Spleen (tissue), 11 donors: ENCODE measurements around the gene C9orf72. TPM values are rescaled to one million over a fixed set of nuclear protein-coding genes. Genes with fewer than 3 reads are reported as not detected.
A peak's percentile ranks its signal among the peaks of the same experiment; 100 is the strongest.

Source experiments
- DNase-seq: peaks from one replicate; pipeline ENCODE4 v3.0.0-alpha.2; 2020
- H3K27ac ChIP-seq, 8 donors: fragments of 200-600 bp; sonication (generic) in 7 of 8; 1 replicate in 4 of 8; 2 replicates in 4 of 8; pipeline versions ENCODE4 v1.5.0 to v1.8.0; 2016 to 2021; ENCODE audit warnings: inconsistent platforms in 4 of 8, mild to moderate bottlenecking in 4 of 8, moderate library complexity in 1 of 8
- H3K27me3 ChIP-seq, 7 donors: fragments of 200-600 bp; sonication (generic) in 6 of 7; replicated peaks in 1 of 7; 1 replicate in 4 of 7; 2 replicates in 3 of 7; pipeline versions ENCODE4 v1.5.0 to v1.8.0; 2016 to 2021; ENCODE audit warnings: inconsistent platforms in 3 of 7, mild to moderate bottlenecking in 1 of 7
- H3K36me3 ChIP-seq, 6 donors: fragments of 200-600 bp; sonication (generic) in 5 of 6; 1 replicate in 4 of 6; 2 replicates in 2 of 6; pipeline versions ENCODE4 v1.5.0 to v1.8.0; 2016 to 2021; ENCODE audit warnings: inconsistent platforms in 2 of 6
- H3K4me1 ChIP-seq, 6 donors: fragments of 200-600 bp; sonication (generic) in 5 of 6; 1 replicate in 3 of 6; 2 replicates in 3 of 6; pipeline versions ENCODE4 v1.5.0 to v1.8.0; 2016 to 2021; ENCODE audit warnings: inconsistent platforms in 3 of 6
- H3K4me3 ChIP-seq, 8 donors: fragments of 200-600 bp; sonication (generic) in 7 of 8; 1 replicate in 4 of 8; 2 replicates in 4 of 8; pipeline versions ENCODE4 v1.5.0 to v1.8.0; 2016 to 2021; ENCODE audit warnings: inconsistent platforms in 4 of 8, mild to moderate bottlenecking in 4 of 8, moderate library complexity in 2 of 8
- H3K9me3 ChIP-seq, 8 donors: fragments of 200-600 bp; sonication (generic) in 7 of 8; 1 replicate in 4 of 8; 2 replicates in 4 of 8; pipeline versions ENCODE4 v1.5.0 to v1.8.0; 2016 to 2021; ENCODE audit warnings: inconsistent platforms in 4 of 8
- CTCF ChIP-seq, 11 experiments: fragments of 200-600 bp in 7 of 11; fragments of 450-650 bp in 4 of 11; sonication (generic) in 4 of 11; IDR thresholded peaks in 8 of 11; conservative IDR thresholded peaks in 3 of 11; 1 replicate in 7 of 11; 2 replicates in 4 of 11; pipeline versions ENCODE4 v1.4.0 to v1.8.0; 2016 to 2021; ENCODE audit warnings: antibody characterized with exemption in 11 of 11, inconsistent platforms in 4 of 11, mild to moderate bottlenecking in 1 of 11
- POLR2A ChIP-seq, 3 donors: fragments of 450-650 bp; IDR thresholded peaks; one replicate each; pipeline ENCODE4 v1.5.1; 2017; ENCODE audit warnings: antibody characterized with exemption in 3 of 3, mild to moderate bottlenecking in 1 of 3
- POLR2AphosphoS5 ChIP-seq, 3 donors: sonication (generic); formaldehyde crosslinking; IDR thresholded peaks; one replicate each; pipeline ENCODE4 v1.5.1; 2017; ENCODE audit warnings: antibody characterized with exemption in 3 of 3
- WGBS, 5 donors: extraction: QIAGEN DNeasy Blood & Tissue Kit in 3 of 5; methylation state at CpG; one replicate each; pipeline versions ENCODE4 v1.1.5 to v1.1.7; 2013 to 2018; 5-methylcytosine and 5-hydroxymethylcytosine counted together
- intact Hi-C: fragments of 100-400 bp; cut with DNase I; formaldehyde crosslinking; loops from one replicate; pipeline ENCODE4 v1.15.0; 2023; ENCODE audit warnings: low total_unique reads
- polyA plus RNA-seq, 3 donors: library from polyadenylated mRNA; stranded (reverse); fragments of 200-250 nt; gene quantifications; one replicate each; pipeline ENCODE4 v1.2.1, GENCODE V29; 2013
- total RNA-seq, 7 donors: library from RNA; depleted of rRNA in 3 of 7; stranded (reverse); fragments of >200 nt in 3 of 7; fragmentation: NEBNext Ultra II Directional in 4 of 7; extraction: Animal tissue kit (Norgen Biotek cat#: 25700) in 4 of 7; gene quantifications; one replicate each; pipeline versions ENCODE4 v1.1.0 to v1.2.1, GENCODE V29; 2016 to 2021
- donor health status: healthy with polysubstance abuse.
- donor health status: DM: no; HTN: no; CAD: no; lungs with moderate emphysema.
- donor health status: DM: no; HTN: no; CAD: no.
- donor health status: Bipolar disorder and iron deficiency.
- donor health status: healthy.
- donor health status: DM: no; HTN: no; CAD: no.
- donor health status: DM: yes; HTN: yes; CAD: no.

The C9orf72 gene
- total and polyA plus RNA-seq, 10 donors: 10.1 to 88.5 (median 39.7) TPM

- intact Hi-C loops: no loop called here
- no peak overlapping the region for H3K4me3 ChIP-seq
- DNase-seq: no peak
- H3K4me1 ChIP-seq: peaks cover 0 to 54% (median 15%) of the 10 kb centered on the region in 6 donors
- peak overlapping the region in 5 of 8 donors; percentile 11 to 75 (median 75) for H3K27ac ChIP-seq
- H3K36me3 ChIP-seq: peaks cover 0 to 47% (median 14%) of the 10 kb centered on the region in 6 donors
- no peak for TF ChIP-seq CTCF (IDR thresholded peaks at IDR 0.05 in 8 of 11, conservative IDR thresholded peaks at IDR 0.05 in 3 of 11)
- no peak for TF ChIP-seq POLR2AphosphoS5 (IDR thresholded peaks at IDR 0.05)
- no peak for TF ChIP-seq POLR2A (IDR thresholded peaks at IDR 0.05)
- H3K27me3 ChIP-seq: no peaks in the 10 kb centered on the region
- no peaks in the 10 kb centered on the region for H3K9me3 ChIP-seq
These were observed 7.6 kb downstream of the C9orf72 start for GRCh38 chr9:27565696-27566095.

- peak overlapping the region in 5 of 8 donors; percentile 18 to 75 (median 75) for H3K27ac ChIP-seq
- no peaks in the 10 kb centered on the region for H3K9me3 ChIP-seq
- WGBS, 5 donors: 51 to 72% (median 58%) methylated on average over 1 of the region's 1 CpG
- no peak overlapping the region for H3K4me3 ChIP-seq
- DNase-seq: no peak
- peaks cover 3 to 57% (median 19%) of the 10 kb centered on the region in 6 donors for H3K36me3 ChIP-seq
- TF ChIP-seq CTCF (IDR thresholded peaks at IDR 0.05 in 8 of 11, conservative IDR thresholded peaks at IDR 0.05 in 3 of 11) (no peak), POLR2A (IDR thresholded peaks at IDR 0.05) (no peak), POLR2AphosphoS5 (IDR thresholded peaks at IDR 0.05) (no peak)
- no peaks in the 10 kb centered on the region for H3K27me3 ChIP-seq
- H3K4me1 ChIP-seq: peaks cover 0 to 47% (median 15%) of the 10 kb centered on the region in 6 donors
- intact Hi-C loops: no loop called here
These were observed 8.6 kb downstream of the C9orf72 start for GRCh38 chr9:27564670-27565069.

DNA sequence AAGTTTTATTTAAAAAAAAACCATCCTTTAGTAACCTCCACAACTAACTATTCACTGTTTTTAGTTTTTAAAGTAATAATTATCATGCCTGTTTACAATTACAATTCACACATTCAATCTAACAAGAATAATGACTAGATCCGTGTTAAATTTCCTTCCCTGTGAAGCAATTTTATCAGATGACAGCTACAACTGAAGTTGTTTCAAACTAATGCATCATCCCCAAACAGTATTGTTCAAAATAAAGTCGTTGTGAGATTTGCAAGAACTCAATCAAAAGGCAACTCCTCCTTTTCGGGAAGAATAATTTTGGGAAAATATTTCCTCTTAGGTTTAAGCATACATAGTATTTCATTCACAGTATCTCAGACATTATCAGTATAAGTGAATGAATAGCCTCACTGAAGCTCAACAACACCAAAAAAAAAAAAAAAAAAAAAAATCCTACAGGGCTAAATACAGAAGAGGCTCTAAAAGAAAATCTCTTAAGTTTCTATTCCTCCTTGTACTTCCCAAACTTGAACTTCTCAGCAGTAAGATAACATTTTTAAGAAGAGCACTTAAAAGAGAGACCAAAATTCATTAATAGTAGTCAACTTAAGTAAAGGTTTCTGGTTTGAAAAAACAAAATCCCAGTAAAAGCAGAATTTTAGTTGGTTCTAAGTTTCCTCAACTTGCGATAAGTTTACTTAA lies 9.4 kb downstream of the C9orf72 start:
- no peaks in the 10 kb centered on the region for H3K9me3 ChIP-seq
- no peak for TF ChIP-seq POLR2AphosphoS5 (IDR thresholded peaks at IDR 0.05)
- no peak for TF ChIP-seq POLR2A (IDR thresholded peaks at IDR 0.05)
- TF ChIP-seq CTCF (IDR thresholded peaks at IDR 0.05 in 8 of 11, conservative IDR thresholded peaks at IDR 0.05 in 3 of 11): no peak
- DNase-seq: no peak
- WGBS, 5 donors: 76 to 85% (median 79%) methylated on average over 4 of the region's 4 CpGs
- H3K27me3 ChIP-seq: no peaks in the 10 kb centered on the region
- no peak overlapping the region for H3K4me3 ChIP-seq
- peaks cover 0 to 47% (median 15%) of the 10 kb centered on the region in 6 donors for H3K4me1 ChIP-seq
- H3K27ac ChIP-seq: peak overlapping the region in 6 of 8 donors; percentile 17 to 75 (median 70)
- intact Hi-C loops: no loop called here
- H3K36me3 ChIP-seq: peaks cover 3 to 65% (median 19%) of the 10 kb centered on the region in 6 donors

DNA sequence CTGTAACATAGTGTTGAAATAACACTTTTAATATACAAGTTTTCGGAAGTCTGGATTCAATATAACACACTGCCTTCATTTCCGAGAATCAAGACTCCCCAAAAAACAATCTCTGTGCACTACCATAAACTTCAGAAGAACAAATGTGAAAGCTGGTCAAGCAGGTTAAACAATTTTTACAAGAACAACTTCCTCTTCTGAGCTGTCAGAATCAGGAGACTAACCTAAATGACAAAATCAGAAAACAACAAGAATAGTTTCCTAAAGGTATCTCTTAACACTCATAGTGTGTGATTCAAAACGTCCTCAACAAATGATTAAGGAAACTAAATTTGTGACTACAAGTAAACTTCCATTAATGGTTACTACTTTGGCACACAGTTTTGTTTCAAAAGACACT lies 11.6 kb downstream of the C9orf72 start:
- intact Hi-C loops: no loop called here
- 66 to 81% (median 76%) methylated on average over 3 of the region's 3 CpGs for WGBS, 5 donors
- TF ChIP-seq POLR2A (IDR thresholded peaks at IDR 0.05): no peak
- TF ChIP-seq CTCF (IDR thresholded peaks at IDR 0.05 in 8 of 11, conservative IDR thresholded peaks at IDR 0.05 in 3 of 11): no peak
- TF ChIP-seq POLR2AphosphoS5 (IDR thresholded peaks at IDR 0.05): no peak
- DNase-seq: no peak
- Histone ChIP-seq H3K27ac (no peak overlapping the region), H3K4me3 (no peak overlapping the region), H3K4me1 (peaks cover 0 to 42% (median 15%) of the 10 kb centered on the region in 6 donors), H3K9me3 (no peaks in the 10 kb centered on the region), H3K36me3 (peaks cover 9 to 84% (median 32%) of the 10 kb centered on the region in 6 donors), H3K27me3 (no peaks in the 10 kb centered on the region)
